Measurements from ENCODE around the gene BCL2L12.

DNA sequence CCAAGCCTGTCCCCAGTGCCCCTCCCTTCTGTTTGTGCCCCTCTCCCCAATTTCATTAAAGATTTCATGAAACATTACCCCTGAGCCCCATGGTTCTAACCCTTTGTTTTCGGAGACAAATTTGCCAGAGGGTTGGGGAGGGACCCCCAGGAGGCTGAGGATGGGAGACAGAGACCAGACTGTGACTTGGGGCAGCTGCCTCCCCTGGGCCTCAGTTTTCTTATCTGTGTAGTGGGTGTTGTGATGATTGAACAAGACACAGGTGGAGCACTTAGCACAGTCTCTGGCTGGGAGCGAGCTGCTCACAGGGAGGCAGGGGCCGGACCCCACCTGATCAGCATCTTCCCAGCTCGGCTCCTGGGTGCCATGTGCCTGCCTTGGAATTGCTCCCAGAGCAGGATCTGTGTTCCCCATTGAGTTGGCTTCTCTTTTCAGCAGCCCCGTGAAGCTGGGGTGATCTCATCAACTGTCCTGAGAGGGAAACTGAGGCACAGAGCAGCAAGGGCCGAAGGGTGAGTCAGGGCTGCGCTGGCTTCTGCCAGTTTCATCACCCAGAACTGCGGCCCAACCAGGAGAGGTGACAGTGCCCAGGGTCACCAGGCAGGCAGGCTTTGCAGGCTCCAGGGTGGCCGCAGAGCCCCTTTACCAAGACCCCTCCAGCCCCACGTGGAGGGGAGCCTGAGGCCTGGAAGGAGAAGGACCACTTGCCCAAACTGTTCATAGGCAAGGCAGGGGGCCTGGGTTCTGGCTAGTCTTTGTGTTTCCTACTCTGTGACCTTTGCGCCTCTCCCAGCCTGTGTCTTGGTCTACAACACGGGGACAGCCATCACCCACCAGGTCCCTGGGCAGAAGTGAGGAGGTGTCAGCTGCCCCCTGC is 6.9 kb upstream of the BCL2L12 start:
- TF ChIP-seq POLR2A (IDR thresholded peaks at IDR 0.05) (no peak), POLR2AphosphoS5 (IDR thresholded peaks at IDR 0.05) (peak in 2 of 3 donors; percentile 23 to 71)
- TF ChIP-seq, protein P1, sequence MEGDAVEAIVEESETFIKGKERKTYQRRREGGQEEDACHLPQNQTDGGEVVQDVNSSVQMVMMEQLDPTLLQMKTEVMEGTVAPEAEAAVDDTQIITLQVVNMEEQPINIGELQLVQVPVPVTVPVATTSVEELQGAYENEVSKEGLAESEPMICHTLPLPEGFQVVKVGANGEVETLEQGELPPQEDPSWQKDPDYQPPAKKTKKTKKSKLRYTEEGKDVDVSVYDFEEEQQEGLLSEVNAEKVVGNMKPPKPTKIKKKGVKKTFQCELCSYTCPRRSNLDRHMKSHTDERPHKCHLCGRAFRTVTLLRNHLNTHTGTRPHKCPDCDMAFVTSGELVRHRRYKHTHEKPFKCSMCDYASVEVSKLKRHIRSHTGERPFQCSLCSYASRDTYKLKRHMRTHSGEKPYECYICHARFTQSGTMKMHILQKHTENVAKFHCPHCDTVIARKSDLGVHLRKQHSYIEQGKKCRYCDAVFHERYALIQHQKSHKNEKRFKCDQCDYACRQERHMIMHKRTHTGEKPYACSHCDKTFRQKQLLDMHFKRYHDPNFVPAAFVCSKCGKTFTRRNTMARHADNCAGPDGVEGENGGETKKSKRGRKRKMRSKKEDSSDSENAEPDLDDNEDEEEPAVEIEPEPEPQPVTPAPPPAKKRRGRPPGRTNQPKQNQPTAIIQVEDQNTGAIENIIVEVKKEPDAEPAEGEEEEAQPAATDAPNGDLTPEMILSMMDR (IDR thresholded peaks at IDR 0.05 in 8 of 11, conservative IDR thresholded peaks at IDR 0.05 in 3 of 11): no peak

All from spleen (tissue), 7 donors.